B cell (primary cell): ENCODE results near the gene RLBP1. TPM values are rescaled to one million over a fixed set of nuclear protein-coding genes. Genes with fewer than 3 reads are reported as not detected.

Source experiments
- ATAC-seq: fragments of 200-7000 bp; cut with Tn5 transposase; one replicate; pipeline ENCODE4 v1.10.0; 2021; ENCODE audit warnings: low read depth, mild to moderate bottlenecking, moderate number of reproducible peaks, moderate library complexity
- CTCF ChIA-PET: fragments of 350-600 bp; sonication (Branson Sonifier 250); formaldehyde crosslinking; loops from one replicate; lab custom pipeline; 2021; ENCODE audit warnings: antibody characterized with exemption, inconsistent platforms; lab: Charles Lee
- POLR2A ChIA-PET: fragments of 350-600 bp; sonication (Branson Sonifier 250); formaldehyde crosslinking; loops from one replicate; lab custom pipeline; 2021; ENCODE audit warnings: antibody characterized with exemption; lab: Charles Lee
- DNase-seq: peaks from one replicate; pipeline ENCODE4 v3.0.0; 2013
- H2AFZ ChIP-seq: 2 replicates; pipeline ENCODE4 v1.6.1; 2012; ENCODE audit warnings: mild to moderate bottlenecking, low read depth, low read length; ENCODE audit not compliant: insufficient read depth, poor library complexity, severe bottlenecking
- H3K27ac ChIP-seq, 2 donors: 1 replicate in 1 of 2; 2 replicates in 1 of 2; pipeline ENCODE4 v1.5.1; 2012 to 2013; ENCODE audit warnings: low read length in 2 of 2, mild to moderate bottlenecking in 2 of 2, moderate library complexity in 1 of 2
- H3K27me3 ChIP-seq, 4 experiments: fragments of 200-600 bp in 1 of 4; sonication (generic) in 1 of 4; replicated peaks in 1 of 4; 1 replicate in 2 of 4; 2 replicates in 2 of 4; pipeline versions ENCODE4 v1.6.1 to v1.7.0; 2013 to 2016; ENCODE audit warnings: low read length in 3 of 4, mild to moderate bottlenecking in 2 of 4, mixed read lengths in 1 of 4, moderate library complexity in 1 of 4; ENCODE audit not compliant: insufficient read depth in 4 of 4, control insufficient read depth in 3 of 4; ENCODE audit errors: control extremely low read depth in 1 of 4
- H3K36me3 ChIP-seq, 2 experiments: replicated peaks in 1 of 2; 1 replicate in 1 of 2; 2 replicates in 1 of 2; pipeline versions ENCODE4 v1.6.1 to v1.7.1; 2013; ENCODE audit warnings: low read length in 1 of 2; ENCODE audit not compliant: insufficient read depth in 2 of 2, control insufficient read depth in 1 of 2; ENCODE audit errors: control extremely low read depth in 1 of 2, extremely low read depth in 1 of 2
- H3K4me1 ChIP-seq, 2 donors: fragments of 200-600 bp in 1 of 2; sonication (generic) in 1 of 2; 1 replicate in 1 of 2; 2 replicates in 1 of 2; pipeline versions ENCODE4 v1.5.1 to v1.6.1; 2013 to 2017; ENCODE audit warnings: low read length in 2 of 2; ENCODE audit not compliant: control insufficient read depth in 2 of 2, insufficient read depth in 2 of 2
- H3K4me2 ChIP-seq: replicated peaks from 2 replicates; pipeline ENCODE3; 2012; ENCODE audit warnings: mild to moderate bottlenecking, low read depth, low read length; ENCODE audit not compliant: poor library complexity, severe bottlenecking
- H3K4me3 ChIP-seq, 5 experiments: fragments of 200-600 bp in 1 of 5; sonication (generic) in 1 of 5; 1 replicate in 3 of 5; 2 replicates in 2 of 5; pipeline versions ENCODE4 v1.5.1 to v1.7.0; 2011 to 2016; ENCODE audit warnings: low read length in 4 of 5, mild to moderate bottlenecking in 4 of 5, low read depth in 2 of 5, control low read depth in 1 of 5, moderate library complexity in 1 of 5; ENCODE audit not compliant: insufficient read depth in 1 of 5; ENCODE audit errors: control extremely low read depth in 1 of 5, extremely low read depth in 1 of 5
- H3K79me2 ChIP-seq: fragments of 200-600 bp; sonication (generic); one replicate; pipeline ENCODE4 v1.6.0; 2016; ENCODE audit warnings: low read length; ENCODE audit not compliant: control insufficient read depth, insufficient read depth
- H3K9ac ChIP-seq: fragments of 200-600 bp; sonication (generic); 2 replicates; pipeline ENCODE4 v1.6.1; 2017; ENCODE audit warnings: mild to moderate bottlenecking, low read length, moderate library complexity
- H3K9me3 ChIP-seq, 3 donors: one replicate each; pipeline versions ENCODE4 v1.6.1 to v1.7.1; 2013; ENCODE audit warnings: low read length in 2 of 3; ENCODE audit not compliant: control insufficient read depth in 2 of 3, insufficient read depth in 1 of 3; ENCODE audit errors: control extremely low read depth in 1 of 3
- H4K20me1 ChIP-seq: 2 replicates; pipeline ENCODE4 v1.6.0; 2012; ENCODE audit warnings: mild to moderate bottlenecking, low read length; ENCODE audit not compliant: insufficient read depth, control insufficient read depth, poor library complexity, severe bottlenecking
- H3K27ac Mint-ChIP-seq: one replicate; pipeline ENCODE4 v1.8.0; 2021; ENCODE audit warnings: mixed read lengths
- H3K27me3 Mint-ChIP-seq: one replicate; pipeline ENCODE4 v1.8.0; 2021; ENCODE audit warnings: mixed read lengths
- H3K4me1 Mint-ChIP-seq: one replicate; pipeline ENCODE4 v1.8.0; 2021; ENCODE audit warnings: mixed read lengths
- H3K4me3 Mint-ChIP-seq: one replicate; pipeline ENCODE4 v1.8.0; 2021; ENCODE audit warnings: mixed read lengths
- H3K9me3 Mint-ChIP-seq: one replicate; pipeline ENCODE4 v1.8.0; 2022; ENCODE audit warnings: mixed read lengths; ENCODE audit not compliant: insufficient read depth
- CTCF ChIP-seq: fragments of 200-600 bp; IDR thresholded peaks from one replicate; pipeline ENCODE4 v1.8.0; 2022; ENCODE audit warnings: antibody characterized with exemption, mild to moderate bottlenecking
- EZH2 ChIP-seq: IDR thresholded peaks from 2 replicates; pipeline ENCODE4 v1.6.1; 2012; ENCODE audit warnings: borderline replicate concordance, low read depth, mild to moderate bottlenecking, moderate library complexity, low read length; ENCODE audit not compliant: insufficient read depth, poor library complexity, severe bottlenecking
- WGBS: methylation state at CpG from one replicate; pipeline ENCODE4 v1.1.5; 2013; ENCODE audit warnings: missing lambda C conversion rate; ENCODE audit not compliant: insufficient coverage; 5-methylcytosine and 5-hydroxymethylcytosine counted together
- intact Hi-C: fragments of 100-400 bp; cut with micrococcal nuclease; formaldehyde crosslinking; loops from one replicate; pipeline ENCODE4 v1.10.0; 2022
- polyA plus RNA-seq: library from polyadenylated mRNA; depleted of rRNA; stranded (reverse); fragments of >200 nt; gene quantifications from 2 replicates; pipeline ENCODE4 v1.2.3, GENCODE V29; 2012
- total RNA-seq, 2 donors: library from RNA; stranded (reverse); fragments of 120-200 nt in 1 of 2; gene quantifications; 1 replicate in 1 of 2; 2 replicates in 1 of 2; pipeline versions ENCODE4 v1.2.3 to v1.2.4, GENCODE V29; 2013 to 2022

The RLBP1 gene
- total and polyA plus RNA-seq, 2 donors (not counting 1 experiment from before 2014, with no cell fraction given): not detected

DNA sequence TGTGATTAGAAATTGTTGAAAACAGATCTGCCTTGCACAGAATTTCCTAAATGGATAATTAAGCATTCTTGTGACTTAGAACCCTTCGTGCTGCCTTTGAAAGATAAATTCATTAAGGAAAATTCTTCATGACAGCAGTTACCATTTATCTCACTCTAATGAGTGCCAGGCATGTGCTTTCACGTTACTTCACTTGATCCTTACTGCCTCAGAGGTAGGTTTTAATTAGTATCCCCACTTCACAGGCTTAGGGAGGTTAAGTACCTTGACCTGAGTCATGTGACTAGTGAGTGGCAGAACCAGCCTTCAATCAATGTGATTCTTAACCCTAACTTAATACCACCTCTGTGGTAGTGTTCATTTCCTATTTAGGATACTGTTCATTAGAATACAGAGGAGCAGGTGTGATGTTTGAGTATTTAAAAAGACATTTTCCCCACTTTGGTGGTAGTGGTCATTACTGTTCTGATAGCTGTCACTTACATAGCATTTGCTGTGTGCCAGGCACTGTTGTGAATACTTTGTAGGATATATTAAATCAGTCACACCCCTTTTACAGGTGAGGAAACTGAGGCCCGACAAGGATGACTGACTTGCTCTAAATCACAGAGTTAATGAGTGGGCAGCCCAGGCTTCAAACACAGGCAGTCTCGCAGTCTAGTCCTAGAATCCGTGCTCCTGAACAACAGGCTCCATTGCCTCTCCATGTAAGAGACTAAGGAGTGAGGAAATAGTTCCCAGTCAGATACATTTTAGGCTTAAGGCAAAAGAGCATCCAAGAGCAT, 57.9 kb downstream of the RLBP1 start:
- DNase-seq: no peak
- H3K9me3 Mint-ChIP-seq: no peaks in the 10 kb centered on the region
- H3K9ac ChIP-seq: no peak overlapping the region
- H3K4me3 Mint-ChIP-seq: no peak overlapping the region
- H3K4me1 ChIP-seq: no peaks in the 10 kb centered on the region
- no peaks in the 10 kb centered on the region for H3K27me3 ChIP-seq
- 100% methylated on average over 1 of the region's 5 CpGs for WGBS
- peaks cover 4% of the 10 kb centered on the region for H3K4me1 Mint-ChIP-seq
- H3K4me3 ChIP-seq: no peak overlapping the region
- no peaks in the 10 kb centered on the region for H3K79me2 ChIP-seq
- H3K27ac Mint-ChIP-seq: no peak overlapping the region
- H2AFZ ChIP-seq: no peak overlapping the region
- H4K20me1 ChIP-seq: no peaks in the 10 kb centered on the region
- POLR2A ChIA-PET: no interaction called here
- H3K27me3 Mint-ChIP-seq: no peaks in the 10 kb centered on the region
- H3K9me3 ChIP-seq: no peaks in the 10 kb centered on the region
- CTCF ChIA-PET: no interaction called here
- peaks cover 6 to 20% of the 10 kb centered on the region in 2 experiments for H3K36me3 ChIP-seq
- H3K4me2 ChIP-seq: no peak overlapping the region
- no peak overlapping the region for H3K27ac ChIP-seq
- intact Hi-C loops: no loop called here
- no peak for ATAC-seq
- no peak for TF ChIP-seq EZH2
- no peak for TF ChIP-seq CTCF

DNA sequence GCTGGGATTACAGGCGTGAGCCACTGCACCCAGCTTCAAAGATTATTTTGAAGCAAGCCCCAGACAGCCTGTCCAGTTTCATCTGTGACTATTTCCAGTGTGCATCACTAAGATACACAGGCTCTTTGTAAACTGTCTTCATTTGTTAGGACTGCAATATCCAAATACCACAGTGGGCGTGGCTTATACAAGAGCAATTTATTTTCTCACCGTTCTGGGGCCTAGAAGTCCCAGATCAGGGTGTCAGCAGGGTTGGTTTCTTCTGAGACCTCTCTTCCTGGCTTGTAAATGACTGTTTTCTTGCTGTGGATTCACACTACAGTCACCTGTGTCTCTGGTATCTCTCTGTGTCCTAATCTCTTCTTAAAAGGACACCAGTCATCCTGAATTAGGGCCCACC, 59.7 kb downstream of the RLBP1 start:
- Mint-ChIP-seq H3K27ac (no peak overlapping the region), H3K27me3 (no peaks in the 10 kb centered on the region), H3K9me3 (no peaks in the 10 kb centered on the region), H3K4me3 (no peak overlapping the region), H3K4me1 (no peaks in the 10 kb centered on the region)
- no peak overlapping the region for H3K4me2 ChIP-seq
- no peaks in the 10 kb centered on the region for H3K9me3 ChIP-seq
- ChIA-PET CTCF (no interaction called here), POLR2A (no interaction called here)
- H3K4me1 ChIP-seq: no peaks in the 10 kb centered on the region
- no peak overlapping the region for H3K27ac ChIP-seq
- H2AFZ ChIP-seq: no peak overlapping the region
- DNase-seq (no peak), ATAC-seq (no peak)
- peaks cover 8 to 32% of the 10 kb centered on the region in 2 experiments for H3K36me3 ChIP-seq
- 100% methylated on average over 1 of the region's 3 CpGs for WGBS
- no peak overlapping the region for H3K9ac ChIP-seq
- H3K4me3 ChIP-seq: no peak overlapping the region
- no peaks in the 10 kb centered on the region for H3K79me2 ChIP-seq
- no peaks in the 10 kb centered on the region for H3K27me3 ChIP-seq
- H4K20me1 ChIP-seq: no peaks in the 10 kb centered on the region
- TF ChIP-seq EZH2 (no peak), CTCF (no peak)
- intact Hi-C loops: no loop called here

Other genes with a start within 250 kb of the RLBP1 start
- gene ABHD2, start 133.1 kb downstream of the RLBP1 start, total RNA-seq: 40.9 and 45.8 TPM in 2 replicates
- gene ABHD2, start 133.1 kb downstream of the RLBP1 start, polyA plus RNA-seq: 4.3 and 7.1 TPM in 2 replicates
- gene FANCI, start 22.4 kb upstream of the RLBP1 start, total RNA-seq: 14.2 and 15.8 TPM in 2 replicates
- gene FANCI, start 22.4 kb upstream of the RLBP1 start, polyA plus RNA-seq: 2.7 TPM in 2 replicates
- gene POLG, start 113.2 kb upstream of the RLBP1 start, total RNA-seq: 144 and 151 TPM in 2 replicates
- gene POLG, start 113.2 kb upstream of the RLBP1 start, polyA plus RNA-seq: 81.1 and 92.7 TPM in 2 replicates